Endodermal cell (in vitro differentiated cells): ENCODE data around the gene DOK1. TPM values are rescaled to one million over a fixed set of nuclear protein-coding genes. Genes with fewer than 3 reads are reported as not detected.

ENCODE experiments used
- DNase-seq: peaks from one replicate; pipeline ENCODE4 v3.0.0-alpha.2; 2017
- H3K27ac ChIP-seq: 2 replicates; pipeline ENCODE4 v1.5.1; 2013; ENCODE audit warnings: mild to moderate bottlenecking, low read depth, low read length, moderate library complexity
- H3K27me3 ChIP-seq: 2 replicates; pipeline ENCODE4 v1.6.1; 2013; ENCODE audit warnings: mild to moderate bottlenecking, low read length, moderate library complexity; ENCODE audit not compliant: insufficient read depth, control insufficient read depth, poor library complexity, severe bottlenecking
- H3K36me3 ChIP-seq: 2 replicates; pipeline ENCODE4 v1.7.0; 2013; ENCODE audit warnings: mild to moderate bottlenecking, low read length, moderate library complexity; ENCODE audit not compliant: control insufficient read depth, insufficient read depth
- H3K4me1 ChIP-seq: one replicate; pipeline ENCODE4 v1.7.0; 2013; ENCODE audit warnings: low read length; ENCODE audit not compliant: control insufficient read depth, insufficient read depth
- H3K4me3 ChIP-seq: 2 replicates; pipeline ENCODE4 v1.5.1; 2013; ENCODE audit warnings: mild to moderate bottlenecking, low read length, moderate library complexity
- H3K9ac ChIP-seq: 2 replicates; pipeline ENCODE4 v1.6.1; 2013; ENCODE audit warnings: mild to moderate bottlenecking, low read length, moderate library complexity; ENCODE audit not compliant: poor library complexity, severe bottlenecking; ENCODE audit errors: extremely low read depth
- H3K9me3 ChIP-seq: 2 replicates; pipeline ENCODE4 v1.6.1; 2013; ENCODE audit warnings: mild to moderate bottlenecking, low read length, moderate library complexity; ENCODE audit not compliant: control insufficient read depth
- H3K27ac Mint-ChIP-seq: 2 replicates; pipeline ENCODE4 v1.8.0; 2020; ENCODE audit warnings: mixed read lengths
- H3K27me3 Mint-ChIP-seq: 2 replicates; pipeline ENCODE4 v1.8.0; 2021; ENCODE audit warnings: mild to moderate bottlenecking, mixed read lengths; ENCODE audit not compliant: insufficient read depth
- H3K36me3 Mint-ChIP-seq: 2 replicates; pipeline ENCODE4 v1.8.0; 2020; ENCODE audit warnings: low read depth, mixed read lengths
- H3K4me1 Mint-ChIP-seq: 2 replicates; pipeline ENCODE4 v1.8.0; 2020; ENCODE audit warnings: mixed read lengths
- H3K4me3 Mint-ChIP-seq: 2 replicates; pipeline ENCODE4 v1.8.0; 2020; ENCODE audit warnings: mild to moderate bottlenecking, moderate library complexity, mixed read lengths
- H3K9me3 Mint-ChIP-seq: 2 replicates; pipeline ENCODE4 v1.8.0; 2020; ENCODE audit warnings: mild to moderate bottlenecking, mixed read lengths
- CTCF ChIP-seq: fragments of 200-600 bp; sonication (generic); conservative IDR thresholded peaks from 2 replicates; pipeline ENCODE4 v1.5.0; 2021; ENCODE audit warnings: antibody characterized with exemption, mild to moderate bottlenecking
- WGBS, 2 experiments: methylation state at CpG; one replicate each; pipeline versions ENCODE4 v1.1.5 to v1.1.7; 2013; ENCODE audit warnings: missing lambda C conversion rate in 2 of 2, mixed read lengths in 1 of 2; ENCODE audit not compliant: insufficient coverage in 1 of 2, insufficient read length in 1 of 2; 5-methylcytosine and 5-hydroxymethylcytosine counted together
- total RNA-seq, 2 donors: library from RNA; stranded (reverse); fragmentation: NEBNext Ultra II Directional in 1 of 2; extraction: Animal tissue kit (Norgen Biotek cat#: 25700) in 1 of 2; gene quantifications; 2 replicates in 1 of 2; 3 replicates in 1 of 2; pipeline ENCODE4 v1.2.1, GENCODE V29; 2021

The DOK1 gene
- total RNA-seq, 2 donors from 2014 or later: 12.9 to 15.1 TPM

DNA sequence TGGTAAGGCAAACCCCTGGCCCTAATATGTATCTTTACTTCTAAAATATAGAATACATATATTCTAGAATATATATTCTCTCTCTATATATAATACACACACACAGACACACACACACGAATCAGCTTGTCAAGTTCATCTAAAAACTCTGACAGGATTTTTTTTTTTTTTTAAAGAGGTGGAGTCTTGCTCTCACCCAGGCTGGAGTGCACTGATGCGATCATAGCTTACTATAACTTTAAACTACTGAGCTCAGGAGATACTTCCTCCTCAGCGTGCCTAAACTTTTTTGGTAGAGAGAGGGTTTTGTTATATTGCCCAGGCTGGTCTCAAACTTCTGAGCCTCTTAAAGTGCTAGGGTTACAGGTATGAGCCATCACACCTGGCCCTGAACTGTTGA, 45.2 kb downstream of the DOK1 start:
- no peaks in the 10 kb centered on the region for H3K36me3 Mint-ChIP-seq
- TF ChIP-seq CTCF: no peak
- H3K27me3 ChIP-seq: peaks cover 36% of the 10 kb centered on the region
- no peak overlapping the region for H3K4me3 Mint-ChIP-seq
- H3K27ac ChIP-seq: no peak overlapping the region
- H3K27me3 Mint-ChIP-seq: peaks cover 13% of the 10 kb centered on the region
- H3K4me1 ChIP-seq: no peaks in the 10 kb centered on the region
- no peak for DNase-seq
- no peaks in the 10 kb centered on the region for H3K4me1 Mint-ChIP-seq
- H3K4me3 ChIP-seq: no peak overlapping the region
- no peaks in the 10 kb centered on the region for H3K36me3 ChIP-seq
- H3K9ac ChIP-seq: no peak overlapping the region
- H3K27ac Mint-ChIP-seq: no peak overlapping the region
- H3K9me3 ChIP-seq: no peaks in the 10 kb centered on the region
- no peaks in the 10 kb centered on the region for H3K9me3 Mint-ChIP-seq
- WGBS, 2 experiments: 76% methylated on average over 3 of the region's 3 CpGs; no CpG with 5 or more reads in 1 of the 2 experiments

- H3K4me1 Mint-ChIP-seq: no peaks in the 10 kb centered on the region
- 63 to 83% methylated on average over 1 of the region's 1 CpG for WGBS, 2 experiments
Observed at GRCh38 chr2:74602586-74603281, 48.2 kb downstream of the DOK1 start.

GRCh38 chr2:74603282-74604000, 48.9 kb downstream of the DOK1 start:
- no peak overlapping the region for H3K4me3 ChIP-seq
- no peak overlapping the region for H3K27ac ChIP-seq
- H3K27ac Mint-ChIP-seq: no peak overlapping the region
- H3K4me1 Mint-ChIP-seq: no peaks in the 10 kb centered on the region
- TF ChIP-seq CTCF: no peak
- no peaks in the 10 kb centered on the region for H3K9me3 Mint-ChIP-seq
- H3K4me1 ChIP-seq: no peaks in the 10 kb centered on the region
- no peak overlapping the region for H3K9ac ChIP-seq
- H3K9me3 ChIP-seq: peaks cover 4% of the 10 kb centered on the region
- peaks cover 13% of the 10 kb centered on the region for H3K27me3 Mint-ChIP-seq
- H3K27me3 ChIP-seq: peaks cover 36% of the 10 kb centered on the region
- H3K36me3 Mint-ChIP-seq: no peaks in the 10 kb centered on the region
- no peaks in the 10 kb centered on the region for H3K36me3 ChIP-seq
- H3K4me3 Mint-ChIP-seq: no peak overlapping the region
- 92 to 94% methylated on average over 4 to 7 of the region's 7 CpGs for WGBS, 2 experiments
- no peak for DNase-seq

More at GRCh38 chr2:74602586-74603281, 48.2 kb downstream of the DOK1 start:
- Mint-ChIP-seq H3K27me3 (peaks cover 12% of the 10 kb centered on the region), H3K4me3 (no peak overlapping the region), H3K36me3 (no peaks in the 10 kb centered on the region), H3K27ac (no peak overlapping the region), H3K9me3 (no peaks in the 10 kb centered on the region)
- Histone ChIP-seq H3K9ac (no peak overlapping the region), H3K27ac (no peak overlapping the region), H3K4me3 (no peak overlapping the region), H3K27me3 (peaks cover 36% of the 10 kb centered on the region), H3K36me3 (no peaks in the 10 kb centered on the region), H3K9me3 (no peaks in the 10 kb centered on the region), H3K4me1 (no peaks in the 10 kb centered on the region)
- TF ChIP-seq CTCF: no peak
- no peak for DNase-seq
